ENCODE results near the gene USP38. TPM values are rescaled to one million over a fixed set of nuclear protein-coding genes. Genes with fewer than 3 reads are reported as not detected.
A peak's percentile ranks its signal among the peaks of the same experiment; 100 is the strongest.

Gene USP38
- total RNA-seq, 1 experiment from 2014 or later: 18.6 TPM

- Histone ChIP-seq H4K20me1 (ENCODE audit: insufficient read depth) (no peaks in the 10 kb centered on the region), H3K36me3 (ENCODE audit: control insufficient read depth in 1 of 2, insufficient read depth in 2 of 2, low read length in 2 of 2) (no peaks in the 10 kb centered on the region), H3K4me3 (replicated peaks in 1 of 2; ENCODE audit: low read depth in 1 of 2, low read length in 2 of 2) (no peak overlapping the region), H3K9me2 (ENCODE audit: insufficient read depth) (no peaks in the 10 kb centered on the region), H3K9me3 (ENCODE audit: control insufficient read depth in 1 of 2, insufficient read depth in 1 of 2, low read depth in 1 of 2, low read length in 2 of 2) (no peaks in the 10 kb centered on the region), H3K79me2 (ENCODE audit: insufficient read depth, low read length) (no peaks in the 10 kb centered on the region), H3K9ac (ENCODE audit: low read length) (no peak overlapping the region), H2AFZ (ENCODE audit: low read depth, low read length, poor library complexity, severe bottlenecking) (peak overlapping the region; percentile 49), H3K27me3 (ENCODE audit: insufficient read depth, low read length) (no peaks in the 10 kb centered on the region), H3K4me2 (ENCODE audit: low read length) (peak overlapping the region; percentile 27), H3K27ac (ENCODE audit: low read depth, low read length) (no peak overlapping the region), H3K4me1 (ENCODE audit: control insufficient read depth in 1 of 2, insufficient read depth in 2 of 2, low read length in 2 of 2) (peaks cover 4 to 20% of the 10 kb centered on the region in 2 experiments)
- BruUV-seq (replicated peaks): no TSS peak
- DNase-seq (ENCODE audit: low read depth, low spot score): no peak
- ChIA-PET POLR2A (no interaction called here), RAD21 (ENCODE audit: low non-redundant PET in 1 of 2, low total read pairs in 2 of 2, uncharacterized antibody in 2 of 2, unreplicated experiment in 2 of 2) (no interaction called here), CTCF (no interaction called here)
- no peak; the same call in 1 of the 2 replicates for ATAC-seq
- intact Hi-C loops (cut with micrococcal nuclease): no loop called here
- TF ChIP-seq ZFX (IDR thresholded peaks at IDR 0.05) (no peak), ZNF274 (IDR thresholded peaks at IDR 0.05; ENCODE audit: low read depth, low read length) (no peak), RAD21 (IDR thresholded peaks at IDR 0.05; ENCODE audit: low read depth) (no peak), SP1 (IDR thresholded peaks at IDR 0.05; ENCODE audit: low read depth) (no peak), EZH2 (IDR thresholded peaks at IDR 0.05) (no peak), POLR2A (IDR thresholded peaks at IDR 0.05; ENCODE audit: borderline replicate concordance, extremely low read depth, insufficient read depth, insufficient read length) (no peak), JUND (IDR thresholded peaks at IDR 0.05) (no peak), ATF3 (IDR thresholded peaks at IDR 0.05) (no peak), EGR1 (IDR thresholded peaks at IDR 0.05; ENCODE audit: low read depth) (no peak), FOSL1 (IDR thresholded peaks at IDR 0.05; ENCODE audit: low read depth) (no peak), CBX3 (IDR thresholded peaks at IDR 0.05; ENCODE audit: low read depth) (no peak), POLR2AphosphoS5 (IDR thresholded peaks at IDR 0.05; ENCODE audit: low read depth, low read length) (no peak), SIN3A (IDR thresholded peaks at IDR 0.05; ENCODE audit: low read depth) (no peak), YY1 (IDR thresholded peaks at IDR 0.05; ENCODE audit: extremely low read depth, insufficient replicate concordance, low read depth, low read length) (no peak), CEBPB (IDR thresholded peaks at IDR 0.05; ENCODE audit: low read depth) (no peak), TCF7L2 (IDR thresholded peaks at IDR 0.05; ENCODE audit: borderline replicate concordance, extremely low read depth, insufficient read depth, insufficient read length) (no peak)
- TF ChIP-seq, protein P1, sequence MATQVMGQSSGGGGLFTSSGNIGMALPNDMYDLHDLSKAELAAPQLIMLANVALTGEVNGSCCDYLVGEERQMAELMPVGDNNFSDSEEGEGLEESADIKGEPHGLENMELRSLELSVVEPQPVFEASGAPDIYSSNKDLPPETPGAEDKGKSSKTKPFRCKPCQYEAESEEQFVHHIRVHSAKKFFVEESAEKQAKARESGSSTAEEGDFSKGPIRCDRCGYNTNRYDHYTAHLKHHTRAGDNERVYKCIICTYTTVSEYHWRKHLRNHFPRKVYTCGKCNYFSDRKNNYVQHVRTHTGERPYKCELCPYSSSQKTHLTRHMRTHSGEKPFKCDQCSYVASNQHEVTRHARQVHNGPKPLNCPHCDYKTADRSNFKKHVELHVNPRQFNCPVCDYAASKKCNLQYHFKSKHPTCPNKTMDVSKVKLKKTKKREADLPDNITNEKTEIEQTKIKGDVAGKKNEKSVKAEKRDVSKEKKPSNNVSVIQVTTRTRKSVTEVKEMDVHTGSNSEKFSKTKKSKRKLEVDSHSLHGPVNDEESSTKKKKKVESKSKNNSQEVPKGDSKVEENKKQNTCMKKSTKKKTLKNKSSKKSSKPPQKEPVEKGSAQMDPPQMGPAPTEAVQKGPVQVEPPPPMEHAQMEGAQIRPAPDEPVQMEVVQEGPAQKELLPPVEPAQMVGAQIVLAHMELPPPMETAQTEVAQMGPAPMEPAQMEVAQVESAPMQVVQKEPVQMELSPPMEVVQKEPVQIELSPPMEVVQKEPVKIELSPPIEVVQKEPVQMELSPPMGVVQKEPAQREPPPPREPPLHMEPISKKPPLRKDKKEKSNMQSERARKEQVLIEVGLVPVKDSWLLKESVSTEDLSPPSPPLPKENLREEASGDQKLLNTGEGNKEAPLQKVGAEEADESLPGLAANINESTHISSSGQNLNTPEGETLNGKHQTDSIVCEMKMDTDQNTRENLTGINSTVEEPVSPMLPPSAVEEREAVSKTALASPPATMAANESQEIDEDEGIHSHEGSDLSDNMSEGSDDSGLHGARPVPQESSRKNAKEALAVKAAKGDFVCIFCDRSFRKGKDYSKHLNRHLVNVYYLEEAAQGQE (IDR thresholded peaks at IDR 0.05; ENCODE audit: low read depth): no peak
- TF ChIP-seq, protein P2, sequence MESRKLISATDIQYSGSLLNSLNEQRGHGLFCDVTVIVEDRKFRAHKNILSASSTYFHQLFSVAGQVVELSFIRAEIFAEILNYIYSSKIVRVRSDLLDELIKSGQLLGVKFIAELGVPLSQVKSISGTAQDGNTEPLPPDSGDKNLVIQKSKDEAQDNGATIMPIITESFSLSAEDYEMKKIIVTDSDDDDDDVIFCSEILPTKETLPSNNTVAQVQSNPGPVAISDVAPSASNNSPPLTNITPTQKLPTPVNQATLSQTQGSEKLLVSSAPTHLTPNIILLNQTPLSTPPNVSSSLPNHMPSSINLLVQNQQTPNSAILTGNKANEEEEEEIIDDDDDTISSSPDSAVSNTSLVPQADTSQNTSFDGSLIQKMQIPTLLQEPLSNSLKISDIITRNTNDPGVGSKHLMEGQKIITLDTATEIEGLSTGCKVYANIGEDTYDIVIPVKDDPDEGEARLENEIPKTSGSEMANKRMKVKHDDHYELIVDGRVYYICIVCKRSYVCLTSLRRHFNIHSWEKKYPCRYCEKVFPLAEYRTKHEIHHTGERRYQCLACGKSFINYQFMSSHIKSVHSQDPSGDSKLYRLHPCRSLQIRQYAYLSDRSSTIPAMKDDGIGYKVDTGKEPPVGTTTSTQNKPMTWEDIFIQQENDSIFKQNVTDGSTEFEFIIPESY (IDR thresholded peaks at IDR 0.05; ENCODE audit: extremely low read depth, insufficient replicate concordance, low read length): no peak
- TF ChIP-seq, protein P3, sequence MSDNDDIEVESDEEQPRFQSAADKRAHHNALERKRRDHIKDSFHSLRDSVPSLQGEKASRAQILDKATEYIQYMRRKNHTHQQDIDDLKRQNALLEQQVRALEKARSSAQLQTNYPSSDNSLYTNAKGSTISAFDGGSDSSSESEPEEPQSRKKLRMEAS (IDR thresholded peaks at IDR 0.05): no peak
- TF ChIP-seq, protein P4, sequence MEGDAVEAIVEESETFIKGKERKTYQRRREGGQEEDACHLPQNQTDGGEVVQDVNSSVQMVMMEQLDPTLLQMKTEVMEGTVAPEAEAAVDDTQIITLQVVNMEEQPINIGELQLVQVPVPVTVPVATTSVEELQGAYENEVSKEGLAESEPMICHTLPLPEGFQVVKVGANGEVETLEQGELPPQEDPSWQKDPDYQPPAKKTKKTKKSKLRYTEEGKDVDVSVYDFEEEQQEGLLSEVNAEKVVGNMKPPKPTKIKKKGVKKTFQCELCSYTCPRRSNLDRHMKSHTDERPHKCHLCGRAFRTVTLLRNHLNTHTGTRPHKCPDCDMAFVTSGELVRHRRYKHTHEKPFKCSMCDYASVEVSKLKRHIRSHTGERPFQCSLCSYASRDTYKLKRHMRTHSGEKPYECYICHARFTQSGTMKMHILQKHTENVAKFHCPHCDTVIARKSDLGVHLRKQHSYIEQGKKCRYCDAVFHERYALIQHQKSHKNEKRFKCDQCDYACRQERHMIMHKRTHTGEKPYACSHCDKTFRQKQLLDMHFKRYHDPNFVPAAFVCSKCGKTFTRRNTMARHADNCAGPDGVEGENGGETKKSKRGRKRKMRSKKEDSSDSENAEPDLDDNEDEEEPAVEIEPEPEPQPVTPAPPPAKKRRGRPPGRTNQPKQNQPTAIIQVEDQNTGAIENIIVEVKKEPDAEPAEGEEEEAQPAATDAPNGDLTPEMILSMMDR (IDR thresholded peaks at IDR 0.05 in 2 of 3, conservative IDR thresholded peaks at IDR 0.05 in 1 of 3; ENCODE audit: borderline replicate concordance in 1 of 3, insufficient read depth in 1 of 3, low read depth in 2 of 3, low read length in 2 of 3): no peak
Observed at GRCh38 chr4:143251348-143251747, 66.6 kb downstream of the USP38 start.
